UCSD-AML1 (cell line): ENCODE measurements around the gene PSRC1.
"Not testable (repeated sequence)": the region's sequence is repeated elsewhere in the genome, so short reads cannot be mapped to it uniquely, and the experiment has no call there.

Experiments
- DNase-seq: peaks from one replicate; lab custom pipeline; 2025; ENCODE audit not compliant: unreplicated experiment; lab: John Stamatoyannopoulos, UW

The PSRC1 gene

DNA sequence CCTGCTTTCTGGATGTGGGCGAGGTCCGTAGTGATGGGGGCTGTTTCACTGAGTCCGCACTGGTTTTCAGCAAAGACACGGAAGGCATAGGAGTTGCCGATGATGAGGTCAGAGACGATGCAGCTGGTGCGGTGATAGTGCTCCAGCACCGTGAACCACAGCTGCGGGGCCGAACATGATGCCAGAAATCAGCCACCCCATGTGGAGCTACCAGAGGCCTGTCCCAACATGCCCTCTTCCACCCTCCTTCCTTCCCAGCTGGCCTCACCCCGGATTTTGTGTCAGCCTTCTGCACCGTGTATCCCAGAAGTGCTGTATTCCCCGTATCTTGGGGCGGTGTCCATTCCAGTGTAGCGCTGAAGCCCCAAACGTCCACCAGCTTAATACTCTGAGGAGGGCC is 13.8 kb upstream of the PSRC1 start:
- DNase-seq = no peak

DNA sequence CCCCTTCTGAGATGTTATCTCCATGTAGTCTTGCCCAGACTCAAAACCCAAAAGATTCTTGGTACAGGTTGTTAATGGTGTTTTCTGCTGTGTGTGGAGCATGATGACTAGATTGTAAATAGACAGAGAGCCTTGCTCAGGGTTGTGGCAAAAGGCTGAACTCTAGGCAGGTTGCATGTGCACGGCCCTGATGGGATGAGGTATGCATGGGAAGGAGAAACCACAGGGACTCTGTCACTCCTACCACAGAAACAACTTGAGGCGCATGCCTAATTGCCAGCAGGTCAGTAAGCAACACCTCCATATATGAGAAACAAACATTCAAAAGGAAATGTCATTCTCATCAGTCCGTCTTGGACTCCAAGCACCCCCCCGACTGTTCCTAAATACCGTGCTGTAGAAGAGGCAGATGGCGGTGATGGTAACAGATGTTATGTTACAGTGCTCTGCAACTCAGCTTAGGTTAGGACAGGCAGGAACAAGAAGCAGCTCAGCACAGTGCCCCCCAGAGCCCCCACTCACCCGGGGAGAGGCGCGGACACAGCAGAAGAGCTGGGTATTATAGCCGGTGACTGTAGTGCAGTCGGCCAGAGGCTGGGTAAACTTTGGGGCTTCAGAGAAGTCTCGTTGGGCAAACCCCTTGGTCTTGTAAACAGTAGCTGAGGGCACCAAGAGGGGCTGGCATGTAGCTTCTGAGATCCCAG is 12.9 kb upstream of the PSRC1 start:
- DNase-seq = no peak

DNA sequence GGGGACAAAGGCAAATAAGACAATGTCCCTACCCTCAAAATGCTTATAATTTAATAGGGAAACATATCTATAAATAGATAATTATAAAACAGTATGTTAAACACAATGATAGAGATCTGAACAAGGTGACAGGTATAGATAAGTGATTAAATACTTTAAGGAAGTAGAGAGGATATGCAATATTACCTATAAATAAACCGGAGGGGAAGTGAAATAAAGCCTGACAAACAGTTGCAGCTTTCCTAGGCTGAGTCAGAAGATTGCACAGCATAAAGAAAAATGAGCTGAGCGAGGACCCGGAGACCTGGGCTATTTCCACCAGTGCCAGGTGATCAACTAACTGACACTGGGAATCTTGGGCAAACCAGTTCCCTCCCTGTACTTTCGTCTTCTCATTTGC is 11.5 kb upstream of the PSRC1 start:
- no peak for DNase-seq

DNA sequence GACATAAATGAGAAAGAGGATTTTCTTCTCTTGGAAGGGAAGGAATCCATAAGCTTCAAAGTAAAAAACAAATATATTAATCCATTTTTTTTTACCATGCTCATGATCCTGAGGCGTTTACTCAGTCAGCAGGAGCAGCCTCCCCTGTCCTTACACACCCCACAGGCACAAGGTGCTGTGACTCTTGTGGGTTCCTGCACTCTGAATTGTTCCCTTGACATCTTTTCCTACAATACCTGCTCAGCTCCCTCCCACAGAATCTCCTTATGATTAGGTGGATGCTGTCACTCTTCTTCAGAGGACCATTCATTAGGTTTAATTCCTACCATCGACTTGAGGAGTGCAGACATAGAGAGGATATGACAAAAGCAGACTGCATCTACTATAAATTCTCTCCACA is 10.1 kb upstream of the PSRC1 start:
- DNase-seq = no peak

DNA sequence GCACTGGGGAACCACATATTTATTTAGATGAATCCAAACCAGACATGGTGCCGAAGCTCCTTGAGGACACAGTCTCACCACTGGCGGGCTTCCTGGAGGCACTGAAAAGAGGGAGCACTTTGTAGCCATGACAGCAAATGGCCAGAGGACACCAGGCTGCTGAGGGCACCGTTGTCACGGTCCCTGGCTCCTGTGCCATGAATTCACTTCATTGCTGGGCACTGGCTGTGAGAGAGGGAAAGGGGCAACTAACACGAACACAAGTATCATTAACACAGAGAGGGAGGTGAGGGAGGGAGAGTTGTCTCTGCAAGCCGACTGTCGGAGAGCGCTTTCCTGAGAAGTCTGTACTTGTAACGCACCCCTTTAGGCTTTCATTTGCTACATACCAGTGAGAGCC is 9.4 kb upstream of the PSRC1 start:
- no peak for DNase-seq

DNA sequence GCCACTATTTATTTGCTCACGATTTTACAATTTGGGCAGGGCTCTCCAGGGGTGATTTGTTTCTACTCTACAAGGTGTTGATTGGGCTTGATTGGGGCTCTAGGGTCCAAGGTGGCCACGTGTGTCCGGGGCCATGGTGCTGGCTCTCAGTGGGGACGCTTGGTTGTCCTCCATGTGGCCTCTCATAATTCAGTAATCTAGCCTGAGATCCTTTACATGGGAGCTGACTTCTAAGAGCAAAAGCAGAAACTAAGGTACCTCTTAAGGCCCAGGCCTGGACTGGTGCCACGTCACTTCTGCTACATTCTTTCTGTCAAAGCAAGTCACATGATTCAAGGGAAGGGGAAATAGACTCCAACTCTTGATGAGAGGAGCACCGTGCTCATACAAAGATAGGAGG is 8.1 kb upstream of the PSRC1 start:
- DNase-seq = no peak

DNA sequence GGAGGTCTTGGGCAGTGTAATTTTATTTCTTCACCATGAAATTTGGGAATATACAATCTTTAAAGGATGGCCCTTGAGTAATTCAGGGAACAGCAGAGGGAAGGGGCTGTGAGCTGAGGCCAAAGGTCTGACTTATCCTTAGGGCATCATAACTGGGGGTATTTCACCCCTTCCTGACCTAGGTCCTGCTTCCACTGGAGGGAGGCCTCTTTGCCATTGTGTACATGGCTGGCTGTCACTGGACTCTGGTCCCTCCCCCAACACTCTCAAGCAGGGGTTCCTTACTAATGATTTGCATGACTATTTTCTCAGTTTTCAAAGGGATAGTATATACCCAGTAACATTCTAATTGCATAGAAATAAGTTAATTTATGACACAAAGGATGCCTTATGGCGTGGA is 7.2 kb upstream of the PSRC1 start:
- DNase-seq = no peak

DNA sequence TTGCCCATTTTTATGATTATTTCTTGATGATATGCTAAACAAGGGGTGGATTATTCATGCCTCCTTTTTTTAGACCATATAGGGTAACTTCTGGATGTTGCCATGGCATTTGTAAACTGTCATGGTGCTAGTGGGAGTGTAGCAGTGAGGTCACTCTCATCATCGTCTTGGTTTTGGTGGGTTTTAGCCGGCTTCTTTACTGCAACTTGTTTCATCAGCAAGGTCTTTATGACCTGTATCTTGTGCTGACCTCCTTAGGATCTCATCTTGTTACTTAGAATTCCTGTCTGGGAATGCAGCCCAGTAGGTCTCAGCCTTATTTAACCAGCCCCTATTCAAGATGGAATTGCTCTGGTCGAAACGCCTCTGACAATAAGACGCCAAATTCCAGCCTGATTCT is 3.8 kb upstream of the PSRC1 start:
- DNase-seq = not testable (repeated sequence)

DNA sequence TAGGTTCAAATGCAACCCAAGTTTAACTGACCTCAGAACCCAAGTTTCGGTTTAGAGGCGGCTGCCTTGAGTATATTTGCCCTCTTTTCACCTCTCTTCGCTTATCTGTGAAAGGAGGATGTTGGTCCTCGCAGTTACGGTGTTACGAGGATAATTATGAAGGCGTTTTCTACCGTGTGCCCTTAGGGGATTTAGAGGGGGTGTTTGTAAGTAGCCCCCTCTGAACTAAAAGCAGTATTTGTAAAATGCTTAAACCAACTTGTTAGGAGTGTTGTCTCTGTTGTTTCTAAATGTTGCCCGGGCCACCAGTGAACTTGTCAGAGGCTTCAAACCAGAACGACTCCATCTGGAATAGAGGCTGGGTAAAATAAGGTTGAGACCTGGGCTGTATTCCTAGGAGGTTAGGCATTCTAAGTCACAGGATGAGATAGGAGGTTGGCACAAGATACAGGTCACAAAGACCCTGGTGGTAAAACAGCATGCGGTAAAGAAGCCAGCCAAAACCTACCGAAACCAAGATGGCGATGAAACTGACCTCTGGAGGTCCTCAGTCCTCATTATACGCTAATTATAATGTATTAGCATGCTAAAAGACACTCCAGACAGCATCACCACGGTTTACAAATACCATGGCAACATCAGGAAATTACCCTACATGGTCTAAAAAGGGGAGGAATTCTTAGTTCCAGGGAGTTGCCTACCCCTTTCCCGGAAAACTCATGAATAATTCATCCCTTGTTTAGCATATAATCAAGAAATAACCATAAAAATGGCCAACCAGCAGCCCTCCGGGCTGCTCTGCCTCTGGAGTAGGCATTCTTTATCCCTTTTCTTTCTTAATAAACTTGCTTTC is 1.0 kb upstream of the PSRC1 start:
- DNase-seq = no peak

DNA sequence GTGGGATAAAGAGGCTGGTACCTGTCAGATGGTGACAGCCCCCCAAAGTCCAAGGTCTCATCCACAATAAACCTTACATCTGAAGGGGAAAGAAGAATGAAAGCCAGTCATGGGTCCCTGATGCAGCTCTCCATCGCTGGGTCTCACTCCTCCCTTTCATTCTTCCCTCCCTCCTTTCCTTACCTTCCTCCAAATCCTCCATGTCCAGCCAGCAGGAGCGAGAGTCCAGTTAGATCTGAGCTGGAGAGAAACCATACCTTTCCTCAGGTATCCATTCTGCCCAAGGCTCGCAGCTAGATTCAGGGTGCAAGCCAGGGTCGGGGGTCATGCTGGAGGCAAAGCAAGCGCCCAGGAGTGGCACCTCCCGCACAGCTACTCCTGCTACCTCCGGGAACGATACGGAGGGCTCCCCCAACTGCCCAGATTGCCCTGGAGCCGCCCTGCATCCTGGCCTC is 421 bp downstream of the PSRC1 start:
- DNase-seq = no peak

DNA sequence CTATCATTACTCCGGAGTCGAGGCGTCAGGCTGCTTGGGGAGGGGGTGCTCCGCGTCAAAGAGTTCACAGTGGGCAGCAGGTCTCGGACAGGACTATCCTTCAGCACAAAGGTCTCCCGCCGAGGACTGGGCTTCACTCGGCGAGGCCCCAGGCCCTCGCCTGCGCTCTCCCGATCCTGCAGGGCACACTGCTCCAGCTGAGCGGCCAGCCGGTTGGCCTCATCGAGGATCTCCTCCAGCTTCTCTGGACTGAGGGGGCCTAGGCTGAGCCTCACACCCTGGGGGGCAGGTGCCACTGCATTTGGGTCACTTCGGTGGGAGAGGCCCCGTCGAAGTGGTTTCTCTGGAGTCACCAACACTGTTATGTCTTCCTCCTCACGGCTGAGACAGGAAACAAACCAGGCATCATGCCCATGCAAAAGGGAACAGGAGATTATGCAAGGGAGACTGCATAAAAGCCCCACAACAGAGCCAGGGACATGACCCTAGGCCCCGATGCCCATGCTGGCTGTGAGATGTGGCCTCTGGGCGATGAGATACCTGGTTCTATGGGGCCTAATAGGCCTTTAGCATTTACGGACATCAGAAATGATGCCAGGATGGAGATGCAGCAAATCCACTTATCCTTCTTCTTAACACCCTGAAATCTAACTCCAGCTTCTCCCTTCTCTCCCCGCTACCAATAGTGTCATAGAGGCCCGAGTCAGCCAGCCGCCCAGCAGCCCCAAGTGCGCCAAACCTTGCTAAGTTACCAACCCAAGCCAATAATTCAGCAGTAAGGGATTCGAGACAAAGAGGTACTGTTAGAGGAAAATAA is 1.1 kb downstream of the PSRC1 start:
- DNase-seq = no peak

DNA sequence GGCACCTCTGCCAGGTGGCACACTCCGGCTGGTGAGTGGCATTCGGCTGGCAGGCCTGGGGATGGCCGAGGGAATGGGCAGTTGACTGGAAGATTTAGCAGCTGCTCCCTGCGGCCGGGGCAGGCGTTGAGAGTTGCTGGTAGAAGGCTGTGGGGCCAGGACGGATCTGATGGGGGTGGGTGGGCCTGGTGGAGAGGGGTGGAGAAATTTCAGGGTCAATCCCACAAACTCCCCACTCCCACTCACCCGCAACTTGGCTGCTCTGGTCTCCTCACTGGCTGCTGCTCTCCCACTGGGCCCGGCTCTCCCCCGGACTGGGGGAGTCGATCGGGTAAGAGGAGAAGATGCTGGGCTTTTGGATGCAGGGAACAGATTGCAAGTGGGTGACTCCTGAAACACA is 2.1 kb downstream of the PSRC1 start:
- no peak for DNase-seq

DNA sequence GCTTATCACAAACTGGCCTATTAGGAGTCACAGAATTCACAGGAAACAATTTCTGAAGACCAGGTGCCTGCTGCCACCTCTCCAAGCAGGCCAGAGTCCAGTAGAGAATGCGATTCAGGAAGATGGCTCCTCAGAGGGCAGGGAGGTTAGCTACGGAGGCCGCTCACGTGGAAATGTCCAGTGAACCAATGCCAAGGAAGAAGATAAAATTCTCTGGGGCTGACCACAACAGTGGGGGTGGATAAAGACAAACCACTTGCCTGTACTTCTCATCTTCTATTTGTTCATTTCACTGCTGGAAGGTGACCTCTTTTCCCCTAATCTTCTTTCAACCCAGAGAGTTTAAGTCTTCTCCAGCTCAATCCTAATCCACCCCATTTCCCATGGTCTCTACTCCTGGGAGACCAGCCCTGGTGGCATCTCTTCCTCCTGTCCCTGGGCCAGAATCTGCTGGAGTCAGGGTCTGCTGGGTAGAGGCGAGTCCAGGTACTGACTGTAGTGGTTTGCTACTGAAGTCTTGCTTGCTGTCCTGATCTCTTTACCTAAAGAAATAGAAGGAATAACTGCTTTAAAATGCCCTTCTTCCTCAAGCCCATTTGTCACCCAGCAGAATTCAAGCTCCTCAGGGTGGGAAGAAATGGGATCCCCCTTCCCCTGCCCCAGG is 3.2 kb downstream of the PSRC1 start:
- DNase-seq = no peak

DNA sequence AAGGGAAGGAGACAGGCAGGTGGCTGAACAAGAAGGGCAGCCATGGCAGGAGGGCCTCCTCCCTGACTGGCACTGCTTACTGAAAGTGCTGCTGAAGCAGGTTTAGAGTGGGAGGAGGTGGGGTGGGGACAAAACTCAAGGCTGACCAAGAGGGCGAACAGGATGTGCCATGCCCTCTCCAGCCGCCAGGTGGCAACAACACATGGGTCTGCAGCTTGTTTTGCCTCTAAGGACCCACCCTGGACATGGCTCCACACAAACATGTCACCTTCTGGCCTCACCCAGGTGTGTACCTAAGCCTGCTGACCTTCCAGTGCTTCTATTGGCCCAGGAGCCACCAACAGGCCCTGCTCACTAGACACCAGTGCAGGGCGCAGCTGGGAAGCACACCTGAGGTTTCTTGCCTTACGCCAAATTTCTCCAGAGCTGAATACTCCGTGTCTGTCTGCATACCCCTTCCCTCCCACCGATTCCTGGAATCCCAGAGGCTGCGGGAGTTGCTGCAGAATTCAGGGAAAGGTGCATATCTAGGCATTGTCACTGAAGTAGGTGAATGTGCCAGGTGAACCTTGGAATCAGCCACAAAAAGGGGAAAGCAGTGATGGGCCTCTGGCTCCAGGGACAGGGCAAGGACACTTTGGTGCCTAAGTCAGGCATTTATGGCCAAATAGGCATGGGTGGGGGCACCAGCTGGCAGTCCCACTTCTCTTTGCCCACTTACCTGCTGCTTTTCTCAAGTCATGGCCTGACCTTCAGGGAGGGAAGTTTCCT is 5.3 kb downstream of the PSRC1 start:
- DNase-seq = peak; percentile 81

DNA sequence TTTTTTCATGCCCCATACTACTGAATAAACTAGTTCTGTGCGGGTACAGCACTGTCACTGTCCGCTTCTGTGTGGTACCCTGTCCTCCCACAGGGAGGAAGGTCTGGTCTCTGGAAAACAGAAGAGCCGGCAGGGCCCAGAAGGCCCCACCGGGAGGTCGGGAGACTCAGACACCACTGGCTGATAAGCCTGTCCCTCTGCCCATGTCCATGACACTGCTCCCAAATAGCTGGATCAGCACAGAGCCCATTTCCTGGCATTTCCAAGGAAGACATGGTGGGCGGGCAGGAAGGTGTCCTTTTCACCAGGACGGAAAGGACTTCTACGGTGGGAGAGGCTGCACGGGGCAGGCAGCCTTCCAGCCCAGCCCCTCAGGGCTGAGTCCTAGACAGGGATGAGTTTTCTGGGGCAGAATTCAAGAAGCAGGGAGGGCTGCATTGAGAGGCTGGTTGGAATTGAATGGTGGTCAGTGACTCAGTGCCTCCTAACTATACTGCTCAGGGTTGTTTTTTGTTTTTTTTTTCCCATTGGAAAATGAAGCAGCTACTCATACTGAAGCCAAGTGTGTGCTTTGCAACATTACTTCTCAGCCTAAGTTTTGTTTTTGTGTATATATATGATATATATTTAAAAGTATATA is 7.1 kb downstream of the PSRC1 start:
- DNase-seq = no peak

DNA sequence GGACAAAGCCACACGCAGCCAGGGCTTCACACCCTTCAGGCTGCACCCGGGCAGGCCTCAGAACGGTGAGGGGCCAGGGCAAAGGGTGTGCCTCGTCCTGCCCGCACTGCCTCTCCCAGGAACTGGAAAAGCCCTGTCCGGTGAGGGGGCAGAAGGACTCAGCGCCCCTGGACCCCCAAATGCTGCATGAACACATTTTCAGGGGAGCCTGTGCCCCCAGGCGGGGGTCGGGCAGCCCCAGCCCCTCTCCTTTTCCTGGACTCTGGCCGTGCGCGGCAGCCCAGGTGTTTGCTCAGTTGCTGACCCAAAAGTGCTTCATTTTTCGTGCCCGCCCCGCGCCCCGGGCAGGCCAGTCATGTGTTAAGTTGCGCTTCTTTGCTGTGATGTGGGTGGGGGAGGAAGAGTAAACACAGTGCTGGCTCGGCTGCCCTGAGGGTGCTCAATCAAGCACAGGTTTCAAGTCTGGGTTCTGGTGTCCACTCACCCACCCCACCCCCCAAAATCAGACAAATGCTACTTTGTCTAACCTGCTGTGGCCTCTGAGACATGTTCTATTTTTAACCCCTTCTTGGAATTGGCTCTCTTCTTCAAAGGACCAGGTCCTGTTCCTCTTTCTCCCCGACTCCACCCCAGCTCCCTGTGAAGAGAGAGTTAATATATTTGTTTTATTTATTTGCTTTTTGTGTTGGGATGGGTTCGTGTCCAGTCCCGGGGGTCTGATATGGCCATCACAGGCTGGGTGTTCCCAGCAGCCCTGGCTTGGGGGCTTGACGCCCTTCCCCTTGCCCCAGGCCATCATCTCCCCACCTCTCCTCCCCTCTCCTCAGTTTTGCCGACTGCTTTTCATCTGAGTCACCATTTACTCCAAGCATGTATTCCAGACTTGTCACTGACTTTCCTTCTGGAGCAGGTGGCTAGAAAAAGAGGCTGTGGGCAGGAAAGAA is 8.1 kb downstream of the PSRC1 start:
- DNase-seq = no peak

DNA sequence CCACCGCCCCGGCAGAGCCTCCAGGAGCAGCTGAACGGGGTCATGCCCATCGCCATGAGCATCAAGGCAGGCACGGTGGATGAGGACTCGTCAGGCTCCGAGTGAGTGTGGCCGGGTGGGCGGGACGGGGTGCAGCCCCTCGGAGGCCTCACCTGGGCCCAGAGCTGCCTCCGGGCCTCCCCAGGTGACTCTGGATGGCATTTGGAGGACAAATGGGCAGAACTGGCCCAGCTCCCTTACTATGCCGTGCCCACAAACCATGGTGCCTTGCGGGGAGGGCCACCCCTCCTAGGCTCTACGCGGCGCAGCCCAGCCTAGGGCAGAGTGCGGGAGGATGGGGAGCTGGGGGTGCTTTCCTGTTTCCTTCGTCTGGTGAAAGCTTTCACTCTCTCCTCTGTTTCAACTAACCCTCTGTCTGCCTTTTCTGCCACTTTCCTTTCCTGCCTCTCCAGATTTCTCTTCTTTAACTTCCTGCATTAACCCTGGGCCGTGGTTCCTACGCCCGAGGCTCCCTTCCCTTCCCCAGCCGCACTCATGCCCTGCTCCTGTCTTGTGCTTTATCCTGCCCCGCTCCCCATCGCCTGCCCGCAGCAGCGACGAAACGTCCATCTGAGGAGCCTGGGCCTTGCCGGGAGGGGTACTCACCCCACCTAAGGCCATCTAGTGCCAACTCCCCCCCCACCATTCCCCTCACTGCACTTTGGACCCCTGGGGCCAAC is 9.2 kb downstream of the PSRC1 start:
- no peak for DNase-seq
